Stimulated activated CD8-positive, alpha-beta memory T cell treated with anti-CD3 and anti-CD28 coated beads, Interleukin-12 subunit alpha, Interleukin-12 subunit beta, amount 100 ng/mL, for 24 hours (primary cell): ENCODE measurements around the gene RBM19.

ENCODE experiments used
- DNase-seq: peaks from one replicate; pipeline ENCODE4 v3.0.0-alpha.2; 2020; ENCODE audit errors: extremely low read depth

Gene RBM19

DNA sequence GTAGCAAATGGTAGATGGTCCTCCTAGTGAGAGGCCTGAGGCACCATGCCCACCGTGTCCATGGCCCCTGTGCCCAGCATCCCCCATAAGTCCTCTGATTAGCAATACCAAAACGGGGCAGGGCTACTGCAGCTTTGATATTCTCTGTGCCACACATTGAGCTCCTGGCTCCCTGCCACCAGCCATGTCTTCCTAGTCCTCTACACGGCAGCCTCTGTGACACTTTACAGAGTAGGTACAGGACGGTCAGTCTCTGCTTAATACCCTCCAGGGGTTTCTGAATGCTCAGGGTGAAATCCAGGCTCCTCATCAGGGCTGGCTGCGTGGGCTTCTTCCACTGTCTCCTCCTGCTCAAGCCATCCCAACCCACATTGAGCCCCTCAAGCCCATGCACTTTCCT, 8.0 kb downstream of the RBM19 start:
- DNase-seq: no peak

GRCh38 chr12:113957627-113958026, 8.5 kb downstream of the RBM19 start:
- no peak for DNase-seq

GRCh38 chr12:113955109-113955970, 10.8 kb downstream of the RBM19 start:
- no peak for DNase-seq

- no peak for DNase-seq
Observed at GRCh38 chr12:113954547-113954946, 11.6 kb downstream of the RBM19 start.

DNA sequence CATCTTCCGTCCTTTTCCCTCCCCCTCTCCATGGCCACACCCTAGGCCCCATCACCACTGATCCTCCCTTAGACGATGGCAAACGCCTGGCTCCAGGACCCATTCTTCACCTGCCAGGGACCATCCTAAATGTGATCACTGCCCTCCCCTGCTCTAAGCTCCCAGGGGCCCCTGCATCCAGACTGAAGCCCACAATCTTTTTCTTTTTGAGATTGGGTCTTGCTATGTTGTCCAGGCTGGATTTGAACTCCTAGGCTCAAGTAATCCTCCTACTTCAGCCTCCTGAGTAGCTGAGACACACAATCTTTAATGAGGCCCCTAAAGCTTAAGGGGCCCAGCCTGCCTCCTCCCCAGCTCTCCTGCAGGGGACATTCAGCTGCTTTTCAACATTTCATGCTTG, 15.3 kb downstream of the RBM19 start:
- DNase-seq: no peak

GRCh38 chr12:113949321-113950305, 16.5 kb downstream of the RBM19 start:
- no peak for DNase-seq

DNA sequence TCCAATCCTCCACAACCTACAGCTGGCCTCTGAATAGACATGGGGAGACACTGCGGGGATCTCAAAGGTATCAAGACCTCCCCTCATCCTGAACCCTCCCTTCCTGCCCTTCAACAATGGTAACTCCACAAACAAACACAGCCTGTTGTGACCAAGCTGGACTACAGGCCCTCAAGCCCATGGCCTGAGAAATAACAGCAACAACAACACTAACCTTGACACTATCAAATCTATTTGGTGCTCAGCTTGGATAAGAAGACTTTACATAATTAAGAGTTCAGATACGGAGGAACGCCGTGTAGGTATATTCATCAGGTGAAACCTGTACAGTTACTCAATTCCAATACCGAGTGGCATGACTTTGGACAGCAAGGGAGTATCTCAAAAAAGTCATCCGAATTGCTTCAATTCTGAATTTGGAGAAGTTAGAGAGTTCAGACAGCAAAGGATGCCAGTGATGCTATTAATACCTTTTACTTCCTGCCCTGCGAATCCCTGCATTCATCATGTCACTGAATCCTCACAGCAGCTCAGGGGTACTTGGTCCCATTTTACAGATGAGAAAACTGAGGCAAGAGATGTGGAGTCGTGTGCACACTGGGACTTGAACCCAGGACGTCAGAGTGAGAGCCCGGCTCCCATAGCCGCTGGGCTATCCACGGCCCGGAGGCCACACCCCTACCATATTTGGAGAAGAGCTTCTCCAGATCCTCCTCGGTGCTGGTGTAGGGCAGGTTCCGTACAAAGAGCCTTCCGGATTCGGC, 17.8 kb downstream of the RBM19 start:
- DNase-seq: no peak

DNA sequence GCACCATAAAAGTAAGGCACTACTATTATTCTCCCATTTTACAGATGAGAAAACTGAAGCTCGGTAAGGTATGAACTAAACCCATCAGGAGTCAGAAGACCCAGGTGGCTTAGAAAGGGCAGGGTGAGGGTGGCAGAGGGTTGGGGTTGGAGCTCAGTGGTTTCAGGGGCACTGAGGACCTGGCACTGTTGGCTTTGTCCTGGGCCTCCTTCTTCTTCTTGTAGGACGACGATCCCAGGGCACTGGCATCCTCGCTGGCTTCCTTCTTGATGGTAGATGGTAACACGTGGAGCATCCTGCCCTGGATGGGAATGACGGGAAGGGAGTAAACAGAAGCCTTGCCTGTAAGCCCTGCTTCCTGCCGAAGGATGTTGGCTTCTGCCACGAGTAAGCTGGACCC, 19.9 kb downstream of the RBM19 start:
- DNase-seq: no peak

DNA sequence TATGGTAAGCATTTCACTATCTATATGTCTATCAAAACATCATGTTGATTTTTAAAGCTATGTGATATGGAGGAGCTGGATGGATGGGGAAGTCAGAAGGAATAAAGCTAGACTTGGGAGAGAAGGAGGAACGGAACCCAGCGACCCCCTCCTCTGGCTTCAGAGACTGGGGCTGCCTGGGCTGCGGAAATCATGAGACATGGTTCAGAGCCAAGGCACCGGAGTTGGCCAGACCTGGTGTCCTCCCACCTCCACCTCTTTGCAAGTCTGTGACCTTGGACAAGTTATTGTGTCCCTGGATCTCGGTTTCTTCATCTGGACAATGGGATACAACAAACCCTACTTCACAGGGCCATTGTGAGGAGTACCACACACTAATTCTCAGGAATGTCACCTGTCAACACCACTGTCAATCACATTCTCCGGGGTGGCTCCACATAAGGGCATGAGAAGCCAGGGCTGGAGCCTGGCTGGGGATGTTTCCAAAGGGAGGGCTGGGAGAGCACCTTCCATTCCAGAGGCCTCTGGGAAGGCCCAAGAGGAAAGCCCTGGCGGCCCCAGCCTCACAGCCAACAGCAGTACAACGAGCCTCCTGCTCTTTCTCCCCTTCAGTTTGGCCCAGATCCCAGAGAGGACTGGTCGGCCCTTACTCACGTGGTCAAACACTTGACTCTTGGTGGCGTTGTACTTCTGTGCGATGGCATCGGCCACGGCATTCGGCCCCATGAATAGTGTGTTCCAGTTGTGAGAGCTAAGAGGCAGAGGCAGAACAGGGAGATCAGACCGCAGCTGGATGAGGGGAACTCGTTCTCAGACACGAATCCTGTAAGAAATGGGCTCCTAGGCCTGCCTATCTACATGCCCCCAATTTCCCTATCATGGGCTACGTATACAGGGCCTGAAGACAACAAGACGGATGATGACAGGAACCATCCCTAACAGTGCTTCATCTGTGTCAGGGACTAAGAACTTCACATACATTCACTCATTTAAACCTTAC, 20.7 kb downstream of the RBM19 start:
- DNase-seq: no peak

- DNase-seq: no peak
Observed at GRCh38 chr12:113942209-113942608, 23.9 kb downstream of the RBM19 start.

DNA sequence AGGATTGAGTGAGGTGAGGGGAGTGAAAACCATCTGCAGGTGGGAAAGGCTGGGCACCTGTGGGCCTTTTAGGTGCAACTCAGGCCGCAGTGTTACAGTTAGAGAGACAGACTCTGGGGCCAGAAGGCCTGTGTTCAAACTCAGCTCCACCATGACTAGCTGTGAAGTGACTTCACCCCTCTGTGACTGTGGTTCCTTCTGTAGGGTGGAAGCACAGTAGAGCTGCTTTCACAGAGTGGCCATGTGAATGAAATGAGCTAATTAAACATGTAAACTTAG, 25.0 kb downstream of the RBM19 start:
- no peak for DNase-seq

DNA sequence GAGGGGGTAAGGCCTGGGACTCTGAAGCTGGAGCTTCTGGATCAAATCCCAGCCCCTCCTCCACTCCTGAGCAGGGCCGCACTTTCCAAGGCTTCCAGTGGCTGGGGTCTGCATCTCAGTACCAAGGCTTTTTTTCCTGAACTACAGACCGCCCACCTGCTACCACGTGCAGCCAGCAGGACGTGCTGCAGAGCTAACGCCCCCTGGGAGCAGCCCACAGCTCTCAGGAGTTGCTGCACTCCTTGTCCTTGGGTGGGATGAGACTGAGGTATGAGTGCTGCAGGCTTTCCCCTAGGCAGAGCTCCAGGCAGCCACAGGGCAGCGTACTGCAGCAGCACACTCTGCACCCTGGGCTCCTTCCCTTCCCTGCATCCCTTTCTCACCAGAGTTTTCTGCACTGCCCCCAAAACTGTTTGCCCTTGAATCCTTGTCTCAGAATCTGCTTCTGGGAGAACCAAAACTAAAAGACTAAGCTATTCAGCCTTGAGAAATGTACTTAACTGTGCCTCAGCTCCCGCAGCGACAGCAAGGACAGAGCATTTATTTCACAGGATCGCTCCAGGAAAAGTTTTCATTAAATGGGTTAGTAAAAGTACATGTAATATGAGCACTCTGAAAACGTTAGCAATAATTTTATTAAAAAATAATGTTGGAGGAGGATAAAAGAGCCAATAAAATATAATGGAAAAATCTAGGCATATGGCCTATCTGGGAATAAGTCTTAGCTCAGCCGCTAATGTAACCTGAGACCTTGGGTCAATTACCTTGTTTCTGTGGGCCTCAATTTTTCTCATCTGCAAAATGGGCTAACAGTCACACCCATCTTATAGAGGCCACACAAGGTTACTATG, 25.5 kb downstream of the RBM19 start:
- DNase-seq: no peak

GRCh38 chr12:113939867-113940266, 26.3 kb downstream of the RBM19 start:
- no peak for DNase-seq

DNA sequence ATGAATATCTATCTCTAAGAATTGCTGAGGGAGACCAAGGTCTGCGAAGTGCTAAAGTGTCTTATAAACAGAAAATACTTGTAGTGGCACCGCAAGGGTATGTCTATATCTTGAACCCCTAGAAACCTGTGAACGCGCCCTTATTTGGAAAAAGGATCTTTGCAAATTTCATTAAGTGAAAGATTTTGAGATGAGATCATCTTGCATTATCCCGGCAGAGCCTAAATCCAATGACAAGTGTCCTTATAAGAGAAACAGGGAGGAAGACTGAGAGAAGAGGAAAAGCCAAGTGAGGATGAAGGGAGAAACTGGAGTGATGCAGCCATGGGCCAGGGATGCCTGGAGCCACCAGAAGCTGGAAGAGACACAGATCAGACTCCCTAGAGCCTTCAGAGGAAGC, 27.7 kb downstream of the RBM19 start:
- no peak for DNase-seq

DNA sequence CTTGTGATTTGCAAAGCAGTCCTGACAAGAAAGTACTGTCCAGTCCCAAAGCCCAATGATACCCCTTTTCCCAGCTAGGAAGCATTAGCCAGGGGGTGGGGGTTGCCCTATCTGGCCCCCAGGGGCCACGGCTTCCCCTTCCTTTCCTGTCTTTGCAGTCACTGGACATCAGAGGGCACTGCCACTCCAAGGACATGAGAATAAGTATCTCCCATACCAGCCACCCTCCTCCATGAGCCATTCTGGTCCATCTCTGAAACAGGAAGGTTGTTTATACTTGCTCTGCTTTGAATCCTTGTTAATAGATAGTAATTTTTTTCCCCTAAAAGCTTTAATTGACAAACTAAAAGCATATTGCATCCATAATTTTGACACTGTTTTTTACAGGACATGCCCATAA, 29.7 kb downstream of the RBM19 start:
- no peak for DNase-seq

GRCh38 chr12:113935459-113935858, 30.7 kb downstream of the RBM19 start:
- DNase-seq: no peak

DNA sequence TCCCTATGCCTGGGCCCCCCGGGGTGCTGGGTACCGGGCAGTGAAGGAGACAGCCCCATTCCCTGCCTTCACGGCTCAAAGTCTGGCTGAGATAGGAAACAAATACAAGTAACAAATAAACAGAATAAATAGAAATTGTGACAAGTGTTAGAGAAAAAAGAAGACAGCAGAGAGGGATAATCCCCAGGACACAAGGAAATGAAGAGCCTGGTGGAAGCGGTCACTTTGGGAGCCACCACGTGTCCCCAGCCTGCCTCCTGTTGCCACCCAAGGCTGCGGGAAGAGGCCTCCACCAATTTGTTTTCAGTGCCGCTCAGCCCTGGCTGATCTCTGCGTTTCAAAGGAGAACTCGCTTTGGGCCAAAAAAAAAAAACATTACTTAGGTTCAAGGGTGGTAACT, 31.2 kb downstream of the RBM19 start:
- no peak for DNase-seq

- no peak for DNase-seq
Observed at GRCh38 chr12:113934060-113934814, 31.9 kb downstream of the RBM19 start.

DNA sequence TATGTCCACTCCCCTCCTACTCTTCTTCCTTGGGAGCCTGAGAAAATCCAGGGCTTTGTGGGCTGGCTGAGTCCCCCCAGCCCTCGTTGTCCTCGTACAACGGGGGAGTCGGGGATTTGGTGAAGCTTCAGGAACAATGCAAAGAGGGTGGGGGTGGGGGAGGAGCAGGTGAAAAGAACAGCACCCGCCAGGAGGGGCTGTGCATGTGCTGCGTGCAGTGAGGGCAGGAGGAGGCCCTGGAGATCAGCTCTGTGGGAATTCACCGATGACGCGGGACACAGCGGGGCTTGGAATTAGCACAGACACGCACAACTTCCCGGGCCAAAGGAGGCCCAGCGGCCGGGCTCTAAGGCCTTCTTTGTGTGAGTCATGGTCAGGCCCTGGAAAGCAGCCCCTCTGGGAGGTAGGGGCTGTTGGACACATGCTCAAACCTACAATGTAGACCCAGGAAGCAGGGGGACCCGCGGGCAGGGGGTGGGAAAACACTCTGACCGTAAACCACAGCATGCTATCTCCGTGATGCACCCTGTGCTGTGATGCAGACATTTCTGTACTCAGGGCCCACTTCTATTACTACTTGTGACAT, 32.8 kb downstream of the RBM19 start:
- no peak for DNase-seq
